ENCODE data around the gene GXYLT1. TPM values are rescaled to one million over a fixed set of nuclear protein-coding genes. Genes with fewer than 3 reads are reported as not detected.
A peak's percentile ranks its signal among the peaks of the same experiment; 100 is the strongest.

GXYLT1 gene
- total and polyA plus RNA-seq, 2 donors (not counting 3 experiments of a cell fraction or from before 2014, with no cell fraction given): 6.8 to 23.0 TPM

DNA sequence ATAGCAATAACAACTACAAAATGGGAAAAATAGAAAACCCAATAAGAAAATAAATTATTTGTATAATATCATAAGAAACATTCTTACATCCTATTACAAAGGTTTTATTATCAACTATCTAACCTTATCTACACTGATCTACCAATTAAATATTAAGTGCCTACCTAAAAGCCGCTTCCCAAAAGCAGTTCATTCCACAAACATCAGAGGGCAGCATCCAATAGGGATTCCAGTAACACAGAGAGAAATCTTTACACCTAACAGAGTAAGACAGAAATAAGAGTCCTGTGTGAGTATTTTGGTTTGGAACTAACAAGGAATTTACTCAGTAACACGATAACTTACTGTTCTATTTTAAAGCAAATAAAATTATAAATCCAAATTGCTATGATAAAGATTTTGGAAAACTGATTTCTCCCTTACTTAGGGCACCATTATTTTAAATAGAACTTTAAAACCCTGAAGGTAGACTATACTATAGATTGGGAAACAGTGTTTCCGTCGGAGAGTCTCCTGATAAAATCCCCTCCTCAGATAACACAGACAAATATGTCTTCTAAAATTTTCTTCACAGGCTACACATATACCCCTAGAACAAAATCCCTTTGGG lies 15.0 kb downstream of the GXYLT1 start:
- POLR2A ChIA-PET: no interaction called here
- dilution Hi-C loops (cut with MboI; ENCODE audit: extremely low pct_ligation_motif_present, low sequenced_read_pairs): no loop called here
- H3K27me3 ChIP-seq (ENCODE audit: control insufficient read depth in 2 of 2, insufficient read depth in 2 of 2, low read length in 2 of 2): no peaks in the 10 kb centered on the region
- no peak overlapping the region for H3K9ac ChIP-seq (replicated peaks; ENCODE audit: extremely low read depth, insufficient read depth, low read length)
- CTCF ChIA-PET: interaction anchor here (0.9 to 2.2 kb wide), 4 partner anchors 10 to 1208 kb away, joined by 3 to 10 read pairs (median 9); no protein-coding TSS in a partner anchor
- H3K79me2 ChIP-seq (ENCODE audit: control insufficient read depth, insufficient read depth, low read length): peaks cover 45% of the 10 kb centered on the region
- no peaks in the 10 kb centered on the region for H3K9me1 ChIP-seq (replicated peaks; ENCODE audit: control insufficient read depth, extremely low read depth, insufficient read depth, low read length)
- no peak overlapping the region for H3K4me3 ChIP-seq (replicated peaks in 1 of 3; ENCODE audit: insufficient read depth in 1 of 3, low read depth in 1 of 3, low read length in 3 of 3)
- DNase-seq (ENCODE audit: low read depth, low spot score) (peak; percentile 86), FAIRE-seq (peak; percentile 47)
- no peak overlapping the region for H2AFZ ChIP-seq (ENCODE audit: low read depth, low read length)
- intact Hi-C loops (cut with micrococcal nuclease): loop anchor here (1.0 to 5.0 kb wide), 6 partner anchors 203 to 1210 kb away; no protein-coding TSS in a partner anchor
- H3K27ac ChIP-seq (ENCODE audit: insufficient read depth, low read depth, low read length): no peak overlapping the region
- H3K4me1 ChIP-seq (ENCODE audit: control insufficient read depth, extremely low read depth, insufficient read depth, low read length): peaks cover 22% of the 10 kb centered on the region
- no peaks in the 10 kb centered on the region for H4K20me1 ChIP-seq (replicated peaks; ENCODE audit: control insufficient read depth, extremely low read depth, insufficient read depth, low read length)
- BruUV-seq (replicated peaks): no TSS peak
- H3K36me3 ChIP-seq (ENCODE audit: control insufficient read depth in 2 of 2, extremely low read depth in 1 of 2, insufficient read depth in 2 of 2, low read length in 2 of 2): no peaks in the 10 kb centered on the region
- H3K4me2 ChIP-seq (ENCODE audit: insufficient read depth, low read length): no peak overlapping the region
- TF ChIP-seq GATA2 (IDR thresholded peaks at IDR 0.05; ENCODE audit: insufficient read depth, insufficient read length, low read depth, low read length) (peak; percentile 31), CTCF (IDR thresholded peaks at IDR 0.05; ENCODE audit: extremely low read depth in 1 of 2, insufficient read depth in 1 of 2, low read depth in 1 of 2, low read length in 2 of 2) (peak; percentile 54 to 62)
- TF ChIP-seq, protein P1, sequence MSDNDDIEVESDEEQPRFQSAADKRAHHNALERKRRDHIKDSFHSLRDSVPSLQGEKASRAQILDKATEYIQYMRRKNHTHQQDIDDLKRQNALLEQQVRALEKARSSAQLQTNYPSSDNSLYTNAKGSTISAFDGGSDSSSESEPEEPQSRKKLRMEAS (IDR thresholded peaks at IDR 0.05; ENCODE audit: insufficient read depth, insufficient read length): no peak
- no peaks in the 10 kb centered on the region for H3K9me3 ChIP-seq (replicated peaks; ENCODE audit: control insufficient read depth, insufficient read depth, low read length)

- Histone ChIP-seq H3K27ac (ENCODE audit: insufficient read depth, low read depth, low read length) (no peak overlapping the region), H3K4me1 (ENCODE audit: control insufficient read depth, extremely low read depth, insufficient read depth, low read length) (peaks cover 23% of the 10 kb centered on the region), H3K4me3 (replicated peaks in 1 of 3; ENCODE audit: insufficient read depth in 1 of 3, low read depth in 1 of 3, low read length in 3 of 3) (no peak overlapping the region), H3K27me3 (ENCODE audit: control insufficient read depth in 2 of 2, insufficient read depth in 2 of 2, low read length in 2 of 2) (no peaks in the 10 kb centered on the region), H4K20me1 (replicated peaks; ENCODE audit: control insufficient read depth, extremely low read depth, insufficient read depth, low read length) (no peaks in the 10 kb centered on the region), H2AFZ (ENCODE audit: low read depth, low read length) (no peak overlapping the region), H3K4me2 (ENCODE audit: insufficient read depth, low read length) (no peak overlapping the region), H3K9ac (replicated peaks; ENCODE audit: extremely low read depth, insufficient read depth, low read length) (no peak overlapping the region), H3K9me3 (replicated peaks; ENCODE audit: control insufficient read depth, insufficient read depth, low read length) (no peaks in the 10 kb centered on the region), H3K36me3 (ENCODE audit: control insufficient read depth in 2 of 2, extremely low read depth in 1 of 2, insufficient read depth in 2 of 2, low read length in 2 of 2) (no peaks in the 10 kb centered on the region), H3K9me1 (replicated peaks; ENCODE audit: control insufficient read depth, extremely low read depth, insufficient read depth, low read length) (no peaks in the 10 kb centered on the region), H3K79me2 (ENCODE audit: control insufficient read depth, insufficient read depth, low read length) (peaks cover 37% of the 10 kb centered on the region)
- BruUV-seq (replicated peaks): no TSS peak
- DNase-seq (ENCODE audit: low read depth, low spot score) (no peak), FAIRE-seq (no peak)
- intact Hi-C loops (cut with micrococcal nuclease) (loop anchor here (1.0 kb wide), 3 partner anchors 203 to 440 kb away; no protein-coding TSS in a partner anchor), dilution Hi-C loops (cut with MboI; ENCODE audit: extremely low pct_ligation_motif_present, low sequenced_read_pairs) (no loop called here)
- TF ChIP-seq, protein P1 (IDR thresholded peaks at IDR 0.05; ENCODE audit: insufficient read depth, insufficient read length): no peak
- TF ChIP-seq JUN (IDR thresholded peaks at IDR 0.05; ENCODE audit: borderline replicate concordance, insufficient read depth, insufficient read length, low read depth) (no peak), EZH2 (IDR thresholded peaks at IDR 0.05; ENCODE audit: borderline replicate concordance, low read depth, low read length, severe bottlenecking) (no peak), CTCF (IDR thresholded peaks at IDR 0.05; ENCODE audit: extremely low read depth in 1 of 2, insufficient read depth in 1 of 2, low read depth in 1 of 2, low read length in 2 of 2) (no peak), MYC (IDR thresholded peaks at IDR 0.05; ENCODE audit: low read depth, low read length) (no peak), POLR2A (IDR thresholded peaks at IDR 0.05; ENCODE audit: low read depth, low read length) (no peak), POLR2AphosphoS5 (IDR thresholded peaks at IDR 0.05; ENCODE audit: insufficient read depth, low read depth, low read length) (no peak), FOS (IDR thresholded peaks at IDR 0.05; ENCODE audit: borderline replicate concordance, insufficient read depth, low read length) (no peak), GATA2 (IDR thresholded peaks at IDR 0.05; ENCODE audit: insufficient read depth, insufficient read length, low read depth, low read length) (no peak)
- POLR2A ChIA-PET: no interaction called here
- CTCF ChIA-PET: interaction anchor here (0.9 to 2.2 kb wide), 10 partner anchors 9 to 1209 kb away, joined by 3 to 12 read pairs (median 4); no protein-coding TSS in a partner anchor
Measured at GRCh38 chr12:42128888-42129287, 15.8 kb downstream of the GXYLT1 start.
